22Rv1 (cell line): ENCODE data around the gene BOC.

Experiments
- H3K27ac ChIP-seq: fragments of 450-650 bp; 2 replicates; pipeline ENCODE4 v1.5.1; 2017
- CTCF ChIP-seq: fragments of 450-650 bp; IDR thresholded peaks from 2 replicates; pipeline ENCODE4 v1.5.1; 2017; ENCODE audit warnings: mild to moderate bottlenecking
- ZFX ChIP-seq: fragments of 450-650 bp; IDR thresholded peaks from 2 replicates; pipeline ENCODE4 v1.6.1; 2017; ENCODE audit warnings: antibody characterized with exemption, borderline replicate concordance

Gene BOC

DNA sequence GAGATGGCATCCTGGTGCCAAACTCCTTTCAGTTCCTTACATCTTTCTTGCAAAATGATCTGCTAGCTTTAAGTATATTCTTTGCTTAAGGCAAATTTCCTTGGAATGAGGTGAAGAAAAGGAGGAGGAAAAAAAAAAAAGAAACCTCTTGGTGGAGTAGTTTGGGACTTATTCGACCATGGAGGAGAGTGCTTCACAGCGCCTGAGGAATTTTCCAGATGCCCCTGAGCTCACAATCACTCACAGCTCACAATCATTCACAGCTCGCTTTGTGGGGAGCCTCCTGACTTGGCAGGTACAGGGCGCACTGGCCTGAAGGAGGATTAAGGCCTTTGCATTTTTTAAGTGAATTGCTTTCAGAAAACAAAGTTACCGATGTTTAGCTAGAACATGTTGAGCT is 53.9 kb downstream of the BOC start:
- TF ChIP-seq CTCF (no peak), ZFX (no peak)

DNA sequence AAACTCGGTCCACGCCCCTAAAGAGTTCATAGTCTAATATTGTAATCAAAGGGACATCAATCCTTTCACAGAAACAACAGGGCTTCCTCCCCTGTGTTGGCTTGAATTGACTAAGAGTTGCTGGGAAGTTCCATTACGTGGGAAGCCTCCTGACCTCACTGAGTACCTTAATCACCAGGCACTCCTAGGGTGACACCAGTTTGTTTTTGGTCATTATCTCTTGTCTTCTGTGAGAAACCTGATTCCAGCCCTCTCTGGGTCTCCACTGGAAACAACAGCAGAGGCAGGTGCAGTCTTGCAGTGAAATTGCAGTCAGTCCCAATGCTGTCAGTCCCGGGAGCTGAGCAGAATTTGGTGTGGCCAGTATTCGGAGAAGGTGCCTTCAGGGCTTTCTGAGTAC is 55.4 kb downstream of the BOC start:
- TF ChIP-seq CTCF (no peak), ZFX (no peak)
- no peak overlapping the region for H3K27ac ChIP-seq

More for the DNA sequence above, 53.9 kb downstream of the BOC start:
- H3K27ac ChIP-seq, result no peak overlapping the region

- no peak for TF ChIP-seq ZFX
- TF ChIP-seq CTCF, result no peak
- no peak overlapping the region for H3K27ac ChIP-seq
Measured at GRCh38 chr3:113268311-113268710, 57.0 kb downstream of the BOC start.

DNA sequence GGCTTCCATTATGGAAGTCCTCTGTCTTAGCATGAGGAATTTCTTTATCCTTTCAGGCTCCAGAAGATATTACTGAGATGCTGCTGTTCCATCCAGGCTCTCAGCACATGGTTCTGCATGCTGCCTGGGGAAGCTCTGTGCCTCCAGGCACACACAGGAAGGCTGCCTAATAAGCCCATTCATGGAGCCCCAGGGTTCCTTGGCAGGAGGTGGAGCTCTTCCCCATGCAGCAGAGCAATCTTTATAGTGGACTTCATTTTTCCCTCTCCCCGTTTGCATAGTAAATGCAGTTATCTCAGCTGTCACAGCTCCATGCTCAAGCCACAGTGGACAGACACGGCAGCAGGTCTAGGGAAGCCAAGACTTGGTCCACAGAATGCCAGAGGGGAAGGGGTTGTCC is 57.6 kb downstream of the BOC start:
- no peak overlapping the region for H3K27ac ChIP-seq
- TF ChIP-seq ZFX (no peak), CTCF (no peak)

DNA sequence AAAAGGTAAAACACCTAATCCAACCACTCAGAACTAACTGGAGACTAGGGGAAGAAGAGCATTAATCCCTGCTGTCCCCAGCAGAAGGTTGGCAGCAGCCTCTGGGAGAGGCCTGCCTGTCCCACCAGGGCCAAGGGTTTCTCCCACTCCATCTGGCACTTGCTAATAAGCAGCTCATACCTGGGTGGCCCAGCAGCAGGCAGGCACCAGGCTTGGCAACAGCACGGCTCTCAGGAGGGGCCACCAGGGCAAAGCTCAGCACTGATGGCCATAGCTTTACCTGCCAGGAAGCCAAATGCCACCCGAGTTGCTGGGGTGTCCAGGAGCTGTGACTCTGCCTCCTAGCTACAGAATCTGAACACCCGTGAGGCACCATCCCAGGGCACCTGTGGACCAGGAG is 58.3 kb downstream of the BOC start:
- TF ChIP-seq ZFX, result no peak
- no peak for TF ChIP-seq CTCF
- no peak overlapping the region for H3K27ac ChIP-seq

DNA sequence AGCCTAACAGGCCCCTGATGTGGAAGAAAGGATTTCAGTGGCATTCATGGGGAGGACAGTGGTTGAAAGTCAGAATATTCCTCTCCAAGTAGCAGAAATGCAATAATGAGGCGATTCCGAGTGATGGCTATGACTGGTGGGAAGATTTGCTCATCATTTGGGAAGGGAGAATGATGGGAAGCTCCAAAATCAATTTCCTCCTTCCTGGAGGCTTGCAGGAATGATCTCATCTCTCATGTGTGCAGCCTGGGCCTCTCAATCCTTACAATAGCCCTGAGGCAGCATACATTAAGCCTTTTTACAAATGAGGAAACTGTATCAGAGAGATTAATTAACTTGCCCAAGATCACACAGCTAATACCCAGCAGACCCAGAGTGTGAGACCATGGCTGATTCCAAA is 58.7 kb downstream of the BOC start:
- H3K27ac ChIP-seq, result no peak overlapping the region
- TF ChIP-seq CTCF, result no peak
- no peak for TF ChIP-seq ZFX

DNA sequence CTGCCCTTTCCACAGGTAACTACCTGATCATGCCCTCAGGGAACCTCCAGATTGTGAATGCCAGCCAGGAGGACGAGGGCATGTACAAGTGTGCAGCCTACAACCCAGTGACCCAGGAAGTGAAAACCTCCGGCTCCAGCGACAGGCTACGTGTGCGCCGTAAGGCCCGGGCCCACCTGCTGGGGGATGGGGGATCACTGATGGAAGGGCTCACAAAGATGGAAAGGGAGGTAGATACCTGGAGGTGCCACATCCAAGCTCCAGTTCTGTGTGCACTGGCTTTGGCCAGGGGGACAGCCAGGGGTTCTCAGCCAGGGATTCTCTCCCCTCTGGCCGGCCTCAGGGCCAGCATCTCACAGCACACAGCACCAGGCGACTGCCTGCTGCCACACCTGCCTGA is 59.4 kb downstream of the BOC start:
- TF ChIP-seq CTCF (no peak), ZFX (no peak)
- H3K27ac ChIP-seq, result no peak overlapping the region
